H7 (cell line): Measurements from ENCODE around the gene CPT1A. TPM values are rescaled to one million over a fixed set of nuclear protein-coding genes. Genes with fewer than 3 reads are reported as not detected.
"Not testable (repeated sequence)": the region's sequence is repeated elsewhere in the genome, so short reads cannot be mapped to it uniquely, and the experiment has no call there.

ENCODE experiments used
- DNase-seq: peaks from one replicate; pipeline ENCODE4 v3.0.0; 2012
- H3K27me3 ChIP-seq: 2 replicates; pipeline ENCODE4 v1.6.0; 2011; ENCODE audit warnings: mild to moderate bottlenecking, low read length; ENCODE audit not compliant: control insufficient read depth, insufficient read depth
- H3K36me3 ChIP-seq: replicated peaks from 2 replicates; pipeline ENCODE4 v1.5.1; 2011; ENCODE audit warnings: low read length; ENCODE audit not compliant: control insufficient read depth, insufficient read depth
- H3K4me3 ChIP-seq: 2 replicates; pipeline ENCODE4 v1.5.1; 2011; ENCODE audit warnings: low read depth, mild to moderate bottlenecking, control low read depth, low read length, moderate library complexity; ENCODE audit not compliant: insufficient read depth
- total RNA-seq: library from RNA; depleted of rRNA; stranded (reverse); fragments of >200 nt; shearing (Covaris generic); gene quantifications from 2 replicates; pipeline ENCODE4 v1.2.3, GENCODE V29; 2014

Gene CPT1A
- total RNA-seq, 1 experiment from 2014 or later: 50.0 TPM

- H3K36me3 ChIP-seq: no peaks in the 10 kb centered on the region
- DNase-seq: no peak
- H3K27me3 ChIP-seq: no peaks in the 10 kb centered on the region
- H3K4me3 ChIP-seq: no peak overlapping the region
Observed at GRCh38 chr11:68863553-68864265, 22.0 kb upstream of the CPT1A start.

DNA sequence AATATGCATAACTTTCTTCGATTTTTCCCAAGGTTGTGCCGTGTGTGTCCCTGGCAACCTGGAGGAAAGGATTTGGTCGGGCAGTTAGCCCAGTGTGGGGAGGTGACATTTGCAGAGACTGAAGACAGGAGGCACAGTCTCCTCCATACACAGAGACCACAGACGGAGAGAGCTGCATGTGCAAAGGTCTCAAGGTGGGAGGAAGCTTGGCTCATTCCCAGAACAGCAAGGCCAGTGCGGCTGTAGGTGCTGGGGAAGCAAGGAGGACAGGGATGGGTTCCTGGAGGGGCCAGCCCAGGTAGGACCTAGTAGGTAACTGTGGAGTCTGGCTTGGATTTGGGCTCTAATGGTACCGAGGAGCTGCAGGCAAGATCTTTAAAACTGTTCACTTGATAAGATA is 20.7 kb upstream of the CPT1A start:
- H3K4me3 ChIP-seq: no peak overlapping the region
- no peaks in the 10 kb centered on the region for H3K36me3 ChIP-seq
- DNase-seq: no peak
- no peaks in the 10 kb centered on the region for H3K27me3 ChIP-seq

DNA sequence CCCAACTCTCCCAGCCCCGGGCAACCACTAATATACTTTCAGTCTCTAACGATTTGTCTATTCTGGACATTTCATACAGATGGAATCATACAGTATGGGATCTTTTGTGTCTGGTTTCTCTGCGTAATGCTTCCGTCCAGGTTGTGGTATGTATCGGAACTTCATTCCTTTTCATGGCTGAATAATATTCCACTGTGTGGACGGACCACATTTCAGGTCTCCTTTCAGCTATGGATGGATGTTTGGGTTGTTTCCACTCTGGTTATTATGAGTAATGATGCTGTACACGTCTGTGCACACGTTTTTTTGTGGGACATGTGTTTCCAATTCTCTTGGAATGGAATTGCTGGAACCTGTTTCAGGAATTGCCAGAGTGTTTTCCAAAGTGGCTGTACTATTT is 17.4 kb upstream of the CPT1A start:
- no peaks in the 10 kb centered on the region for H3K36me3 ChIP-seq
- H3K27me3 ChIP-seq: peaks cover 1% of the 10 kb centered on the region; the same call in 1 of the 2 replicates
- H3K4me3 ChIP-seq: no peak overlapping the region
- no peak for DNase-seq

GRCh38 chr11:68857037-68857586 is 15.4 kb upstream of the CPT1A start:
- H3K27me3 ChIP-seq: peaks cover 3% of the 10 kb centered on the region; the same call in 1 of the 2 replicates
- H3K36me3 ChIP-seq: no peaks in the 10 kb centered on the region
- H3K4me3 ChIP-seq: no peak overlapping the region
- no peak for DNase-seq

GRCh38 chr11:68856425-68857030 is 14.8 kb upstream of the CPT1A start:
- H3K36me3 ChIP-seq, H3K4me3 ChIP-seq, DNase-seq, H3K27me3 ChIP-seq: not testable (repeated sequence)

- peaks cover 3% of the 10 kb centered on the region; the same call in 1 of the 2 replicates for H3K27me3 ChIP-seq
- no peaks in the 10 kb centered on the region for H3K36me3 ChIP-seq
- H3K4me3 ChIP-seq: peak overlapping the region; percentile 72
- DNase-seq: peak; percentile 94
Observed at GRCh38 chr11:68855205-68855981, 13.7 kb upstream of the CPT1A start.

DNA sequence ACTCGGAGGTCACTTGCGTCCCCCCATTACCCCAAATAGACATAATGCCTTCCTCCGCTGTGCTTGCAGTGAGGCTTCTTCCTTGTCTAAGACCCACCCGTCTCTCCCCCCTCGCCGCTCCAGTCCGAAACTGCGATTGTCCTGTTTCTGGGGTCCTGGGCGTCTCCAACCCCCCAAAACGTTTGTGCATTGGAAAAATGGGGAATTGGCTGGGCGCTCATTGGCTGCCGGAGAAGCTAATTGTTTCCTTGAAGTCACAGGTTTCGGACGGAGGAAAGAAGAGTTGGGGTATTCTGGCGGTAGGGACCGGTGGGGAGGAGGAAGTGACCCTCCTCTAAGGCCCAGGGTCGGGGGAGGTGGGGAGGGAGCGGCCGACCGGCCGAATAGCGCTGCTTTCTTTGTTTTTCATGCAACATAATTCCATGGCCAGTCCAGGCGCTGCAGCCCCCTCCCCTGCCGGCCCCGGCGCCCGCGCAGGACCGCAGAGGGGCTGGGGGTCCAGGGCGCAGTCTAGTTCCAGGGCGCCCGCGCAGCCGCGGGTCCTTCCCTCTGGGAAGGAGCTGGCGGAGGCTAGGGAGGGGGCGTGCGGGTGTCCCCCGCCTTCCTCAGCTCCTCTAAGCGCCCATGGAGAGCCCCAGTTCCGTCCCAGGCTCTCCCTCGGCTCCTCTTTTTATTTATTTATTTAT is 12.7 kb upstream of the CPT1A start:
- Histone ChIP-seq H3K36me3 (no peaks in the 10 kb centered on the region), H3K4me3 (peak overlapping the region; percentile 72), H3K27me3 (peaks cover 3% of the 10 kb centered on the region; the same call in 1 of the 2 replicates)
- DNase-seq: peak; percentile 84

DNA sequence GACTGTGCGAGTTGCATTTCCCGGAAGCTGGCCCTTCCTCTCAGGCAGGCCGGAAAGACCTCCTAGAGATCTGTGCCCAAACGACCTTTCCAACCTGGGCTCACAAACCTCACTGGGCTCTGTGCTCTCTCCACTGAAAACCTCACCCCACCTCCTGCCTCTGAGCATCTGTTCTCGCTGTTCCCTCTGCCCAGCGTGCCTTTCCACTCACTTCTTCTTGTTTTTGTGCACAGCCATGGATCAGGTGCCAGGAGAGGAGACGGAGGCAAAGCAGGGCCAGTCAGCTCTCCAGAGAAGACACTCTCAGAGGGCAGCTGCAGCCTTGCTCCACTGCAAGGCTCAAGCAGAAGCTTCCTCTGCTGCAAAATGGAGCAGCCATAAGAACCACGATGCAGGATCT is 10.9 kb upstream of the CPT1A start:
- no peak for DNase-seq
- H3K4me3 ChIP-seq: no peak overlapping the region
- no peaks in the 10 kb centered on the region for H3K36me3 ChIP-seq
- H3K27me3 ChIP-seq: peaks cover 3% of the 10 kb centered on the region; the same call in 1 of the 2 replicates

- H3K27me3 ChIP-seq: peaks cover under 1% of the 10 kb centered on the region; the same call in 1 of the 2 replicates
- DNase-seq: no peak
Observed at GRCh38 chr11:68848429-68848828, 6.7 kb upstream of the CPT1A start.

GRCh38 chr11:68847395-68847794 is 5.7 kb upstream of the CPT1A start:
- DNase-seq: no peak
- Histone ChIP-seq H3K36me3 (no peaks in the 10 kb centered on the region), H3K4me3 (no peak overlapping the region), H3K27me3 (peaks cover 9% of the 10 kb centered on the region)

More at GRCh38 chr11:68848429-68848828, 6.7 kb upstream of the CPT1A start:
- Histone ChIP-seq H3K4me3 (no peak overlapping the region), H3K36me3 (no peaks in the 10 kb centered on the region)

GRCh38 chr11:68845351-68846002 is 3.8 kb upstream of the CPT1A start:
- Histone ChIP-seq H3K27me3 (peaks cover 17% of the 10 kb centered on the region), H3K4me3 (no peak overlapping the region)
- DNase-seq: no peak

GRCh38 chr11:68844801-68845200 is 3.1 kb upstream of the CPT1A start:
- no peak overlapping the region for H3K4me3 ChIP-seq
- peaks cover 17% of the 10 kb centered on the region for H3K27me3 ChIP-seq
- H3K36me3 ChIP-seq: no peaks in the 10 kb centered on the region
- no peak for DNase-seq

More at GRCh38 chr11:68845351-68846002, 3.8 kb upstream of the CPT1A start:
- no peaks in the 10 kb centered on the region for H3K36me3 ChIP-seq

DNA sequence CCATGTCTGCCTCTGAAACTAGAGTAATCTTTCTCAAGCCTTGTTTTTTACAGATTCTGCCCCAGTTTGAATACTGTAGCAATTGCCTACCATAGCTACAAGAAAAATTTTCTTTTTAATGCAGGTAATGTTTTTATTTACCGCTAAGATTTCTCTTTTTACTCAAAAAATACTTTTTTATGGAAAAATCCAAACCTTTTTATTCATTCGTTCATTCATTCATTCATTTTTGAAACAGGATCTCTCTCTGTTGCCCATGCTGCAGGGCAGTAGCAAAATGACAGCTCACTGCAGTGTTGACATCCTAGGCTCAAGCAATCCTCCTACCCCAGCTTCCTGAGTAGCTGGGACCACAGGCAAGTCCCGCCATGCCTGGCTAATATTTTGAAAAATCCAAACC is 2.7 kb upstream of the CPT1A start:
- H3K4me3 ChIP-seq: peak overlapping the region; percentile 55
- DNase-seq: no peak
- peaks cover 17% of the 10 kb centered on the region for H3K27me3 ChIP-seq

More for the DNA sequence above, 2.7 kb upstream of the CPT1A start:
- H3K36me3 ChIP-seq: no peaks in the 10 kb centered on the region
